Astrocyte (in vitro differentiated cells and primary cell): ENCODE results near the gene BICDL1. TPM values are rescaled to one million over a fixed set of nuclear protein-coding genes. Genes with fewer than 3 reads are reported as not detected.

Experiments used
- DNase-seq: peaks from one replicate; pipeline ENCODE4 v3.0.0-alpha.2; 2010; ENCODE audit warnings: low read depth
- FAIRE-seq: peaks from 2 replicates; lab custom pipeline; 2011; peaks lifted over from hg19 to GRCh38; lab: Jason Lieb, UNC
- H2AFZ ChIP-seq: 2 replicates; pipeline ENCODE4 v1.6.0; 2012; ENCODE audit warnings: low read depth, low read length, inconsistent platforms
- H3K27ac ChIP-seq: 2 replicates; pipeline ENCODE4 v1.5.1; 2011; ENCODE audit warnings: low read depth, low read length, inconsistent platforms
- H3K27me3 ChIP-seq: 2 replicates; pipeline ENCODE4 v1.6.0; 2011; ENCODE audit warnings: low read length, inconsistent platforms; ENCODE audit not compliant: insufficient read depth
- H3K36me3 ChIP-seq: 2 replicates; pipeline ENCODE4 v1.5.1; 2011; ENCODE audit warnings: low read length, inconsistent platforms; ENCODE audit not compliant: insufficient read depth
- H3K4me1 ChIP-seq: 2 replicates; pipeline ENCODE4 v1.5.1; 2011; ENCODE audit warnings: low read length, inconsistent platforms; ENCODE audit not compliant: insufficient read depth
- H3K4me2 ChIP-seq: 2 replicates; pipeline ENCODE4 v1.6.0; 2012; ENCODE audit warnings: low read length, inconsistent platforms
- H3K4me3 ChIP-seq: 2 replicates; pipeline ENCODE4 v1.5.1; 2011; ENCODE audit warnings: low read depth, mild to moderate bottlenecking, low read length, inconsistent platforms; ENCODE audit not compliant: insufficient read depth
- H3K79me2 ChIP-seq: 2 replicates; pipeline ENCODE4 v1.6.0; 2012; ENCODE audit warnings: mild to moderate bottlenecking, low read length, inconsistent platforms; ENCODE audit not compliant: insufficient read depth
- H3K9ac ChIP-seq: 2 replicates; pipeline ENCODE4 v1.6.0; 2012; ENCODE audit warnings: mild to moderate bottlenecking, low read length, inconsistent platforms
- H3K9me3 ChIP-seq: 2 replicates; pipeline ENCODE4 v1.5.1; 2012; ENCODE audit warnings: low read depth, mild to moderate bottlenecking, low read length, inconsistent platforms; ENCODE audit not compliant: insufficient read depth
- H4K20me1 ChIP-seq: 2 replicates; pipeline ENCODE4 v1.6.0; 2012; ENCODE audit warnings: low read length, inconsistent platforms; ENCODE audit not compliant: insufficient read depth
- H3K27ac Mint-ChIP-seq: one replicate; pipeline ENCODE4 v1.8.0; 2021; ENCODE audit warnings: mild to moderate bottlenecking, mixed read lengths; ENCODE audit not compliant: unreplicated experiment
- H3K27me3 Mint-ChIP-seq: one replicate; pipeline ENCODE4 v1.8.0; 2021; ENCODE audit warnings: low read depth, mixed read lengths; ENCODE audit not compliant: unreplicated experiment
- H3K36me3 Mint-ChIP-seq: one replicate; pipeline ENCODE4 v1.8.0; 2021; ENCODE audit warnings: low read depth, mixed read lengths; ENCODE audit not compliant: unreplicated experiment
- H3K4me1 Mint-ChIP-seq: one replicate; pipeline ENCODE4 v1.8.0; 2021; ENCODE audit warnings: low read depth, mixed read lengths; ENCODE audit not compliant: unreplicated experiment
- H3K4me3 Mint-ChIP-seq: one replicate; pipeline ENCODE4 v1.8.0; 2021; ENCODE audit warnings: mild to moderate bottlenecking, moderate library complexity, mixed read lengths; ENCODE audit not compliant: unreplicated experiment
- H3K9me3 Mint-ChIP-seq: one replicate; pipeline ENCODE4 v1.8.0; 2021; ENCODE audit warnings: mild to moderate bottlenecking, mixed read lengths; ENCODE audit not compliant: unreplicated experiment
- CTCF ChIP-seq: IDR thresholded peaks from 2 replicates; pipeline ENCODE4 v1.5.1; 2011; ENCODE audit warnings: low read depth, mild to moderate bottlenecking, inconsistent platforms, low read length, moderate library complexity; ENCODE audit not compliant: insufficient read depth
- EZH2 ChIP-seq: IDR thresholded peaks from 2 replicates; pipeline ENCODE4 v1.6.1; 2012; ENCODE audit warnings: mild to moderate bottlenecking, low read length, inconsistent platforms; ENCODE audit not compliant: insufficient read depth
- total RNA-seq: library from RNA; stranded (reverse); gene quantifications from 2 replicates; pipeline ENCODE4 v1.2.1, GENCODE V29; 2021

Gene BICDL1
- total RNA-seq, 1 donor from 2014 or later = 8.8 TPM

GRCh38 chr12:120060196-120060595, 71.2 kb downstream of the BICDL1 start:
- no peak for DNase-seq
- TF ChIP-seq CTCF = no peak
- no peak for TF ChIP-seq EZH2
- Mint-ChIP-seq H3K9me3 (no peaks in the 10 kb centered on the region), H3K4me1 (peaks cover 10% of the 10 kb centered on the region), H3K36me3 (peaks cover 4% of the 10 kb centered on the region), H3K27me3 (peaks cover 2% of the 10 kb centered on the region), H3K4me3 (no peak overlapping the region), H3K27ac (no peak overlapping the region)
- no peak overlapping the region for H2AFZ ChIP-seq
- peaks cover 33% of the 10 kb centered on the region for H3K27me3 ChIP-seq
- H3K27ac ChIP-seq = no peak overlapping the region
- H3K36me3 ChIP-seq = no peaks in the 10 kb centered on the region
- no peaks in the 10 kb centered on the region for H3K9me3 ChIP-seq
- FAIRE-seq = no peak
- no peaks in the 10 kb centered on the region for H3K4me1 ChIP-seq
- no peaks in the 10 kb centered on the region for H3K79me2 ChIP-seq
- H3K4me3 ChIP-seq = no peak overlapping the region
- H4K20me1 ChIP-seq = no peaks in the 10 kb centered on the region
- H3K9ac ChIP-seq = no peak overlapping the region
- H3K4me2 ChIP-seq = no peak overlapping the region

- H3K9me3 Mint-ChIP-seq = no peaks in the 10 kb centered on the region
- H3K4me1 ChIP-seq = no peaks in the 10 kb centered on the region
- no peak overlapping the region for H2AFZ ChIP-seq
- H3K36me3 Mint-ChIP-seq = peaks cover 6% of the 10 kb centered on the region
- H3K27me3 Mint-ChIP-seq = peaks cover 2% of the 10 kb centered on the region
- H3K27me3 ChIP-seq = peaks cover 38% of the 10 kb centered on the region
- H3K4me2 ChIP-seq = no peak overlapping the region
- no peak for TF ChIP-seq CTCF
- no peak for TF ChIP-seq EZH2
- no peak overlapping the region for H3K9ac ChIP-seq
- H3K36me3 ChIP-seq = no peaks in the 10 kb centered on the region
- peaks cover 10% of the 10 kb centered on the region for H3K4me1 Mint-ChIP-seq
- no peak overlapping the region for H3K4me3 ChIP-seq
- H3K27ac Mint-ChIP-seq = no peak overlapping the region
- H3K4me3 Mint-ChIP-seq = no peak overlapping the region
- H3K9me3 ChIP-seq = no peaks in the 10 kb centered on the region
- no peak for FAIRE-seq
- H3K79me2 ChIP-seq = no peaks in the 10 kb centered on the region
- no peak overlapping the region for H3K27ac ChIP-seq
- no peaks in the 10 kb centered on the region for H4K20me1 ChIP-seq
- no peak for DNase-seq
These were observed 71.7 kb downstream of the BICDL1 start for GRCh38 chr12:120060717-120061116.

DNA sequence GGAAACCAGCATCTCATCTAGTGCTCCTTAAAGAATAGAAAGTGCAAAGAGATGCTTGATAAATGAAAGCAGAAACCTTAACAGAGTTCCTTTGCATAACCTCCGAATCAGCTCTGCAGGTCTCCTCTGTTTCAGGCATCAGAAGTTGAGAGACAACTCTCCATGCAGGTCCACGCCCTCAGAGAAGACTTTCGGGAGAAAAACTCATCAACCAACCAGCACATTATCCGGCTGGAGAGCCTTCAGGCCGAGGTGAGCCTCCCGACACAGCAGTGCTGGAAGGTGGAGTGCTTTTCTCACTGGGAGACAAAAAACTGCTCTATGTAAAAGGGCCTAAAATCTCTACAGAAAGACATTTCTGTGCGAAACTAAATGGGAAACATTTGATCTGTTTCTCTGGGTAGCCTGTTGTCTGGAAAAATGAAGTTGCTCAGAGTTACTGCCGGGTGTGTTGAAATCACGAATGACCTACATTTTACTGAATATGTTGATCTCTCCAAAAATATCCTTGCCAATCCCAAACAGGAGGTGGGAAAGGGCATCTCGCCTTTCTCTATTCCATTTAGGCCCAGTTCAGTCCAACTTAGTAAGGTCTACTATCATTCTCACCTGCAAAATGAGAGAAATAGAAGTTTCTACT, 72.7 kb downstream of the BICDL1 start:
- no peak overlapping the region for H2AFZ ChIP-seq
- no peak for TF ChIP-seq CTCF
- TF ChIP-seq EZH2 = no peak
- DNase-seq (no peak), FAIRE-seq (no peak)
- H3K36me3 Mint-ChIP-seq = peaks cover 6% of the 10 kb centered on the region
- no peak overlapping the region for H3K27ac Mint-ChIP-seq
- no peak overlapping the region for H3K9ac ChIP-seq
- peaks cover 43% of the 10 kb centered on the region for H3K27me3 ChIP-seq
- H3K4me1 ChIP-seq = no peaks in the 10 kb centered on the region
- no peaks in the 10 kb centered on the region for H3K36me3 ChIP-seq
- H3K9me3 Mint-ChIP-seq = no peaks in the 10 kb centered on the region
- peaks cover 2% of the 10 kb centered on the region for H3K27me3 Mint-ChIP-seq
- no peaks in the 10 kb centered on the region for H3K9me3 ChIP-seq
- no peak overlapping the region for H3K27ac ChIP-seq
- H3K4me1 Mint-ChIP-seq = peaks cover 17% of the 10 kb centered on the region
- no peak overlapping the region for H3K4me2 ChIP-seq
- H3K4me3 ChIP-seq = no peak overlapping the region
- no peaks in the 10 kb centered on the region for H4K20me1 ChIP-seq
- no peaks in the 10 kb centered on the region for H3K79me2 ChIP-seq
- H3K4me3 Mint-ChIP-seq = no peak overlapping the region
